Measurements from ENCODE around the gene PLSCR4. TPM values are rescaled to one million over a fixed set of nuclear protein-coding genes. Genes with fewer than 3 reads are reported as not detected.

The PLSCR4 gene
- total RNA-seq, 2 experiments from 2014 or later: not detected

DNA sequence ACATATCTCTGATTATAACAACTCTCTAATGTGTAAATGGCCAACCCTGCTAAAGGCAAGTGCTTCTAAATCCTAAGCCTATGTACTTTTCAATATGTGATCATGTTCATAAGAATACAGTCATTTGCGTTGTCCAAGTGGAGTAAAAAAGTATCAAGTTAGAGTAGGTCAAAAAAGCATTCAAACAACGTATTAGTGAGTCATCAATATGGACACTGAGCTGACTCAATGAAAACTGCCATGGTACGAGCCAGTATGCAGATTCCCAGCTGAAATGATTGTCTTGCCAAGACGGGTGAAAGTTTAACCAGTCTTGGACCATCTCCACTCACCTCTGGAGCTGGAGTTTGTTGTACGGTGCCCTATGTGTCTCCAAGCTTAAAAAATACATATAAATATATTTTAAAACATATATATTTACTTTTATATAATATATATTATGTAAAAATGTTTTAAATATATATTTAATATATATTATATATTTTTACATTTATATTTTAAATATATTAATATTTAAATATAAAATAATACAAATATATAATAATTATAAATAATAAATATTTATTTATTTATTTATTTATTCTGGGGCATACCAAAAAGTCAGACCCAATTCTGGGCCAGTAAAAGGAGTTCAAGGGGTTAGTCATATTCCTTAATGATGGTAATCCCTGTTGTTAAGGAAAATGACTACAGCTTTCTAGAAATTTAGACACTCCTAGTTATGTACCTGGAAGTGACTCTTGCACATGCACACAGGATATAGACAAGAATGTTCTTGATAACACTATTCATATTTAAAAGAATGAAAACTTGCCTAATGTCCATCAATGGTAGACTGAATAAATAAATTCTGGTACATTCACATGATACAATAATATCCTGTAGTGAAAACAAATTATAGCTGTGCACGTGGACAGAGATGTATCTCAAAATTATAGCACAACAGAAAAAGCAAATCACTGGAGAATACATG is 27.2 kb downstream of the PLSCR4 start:
- TF ChIP-seq, protein P1, sequence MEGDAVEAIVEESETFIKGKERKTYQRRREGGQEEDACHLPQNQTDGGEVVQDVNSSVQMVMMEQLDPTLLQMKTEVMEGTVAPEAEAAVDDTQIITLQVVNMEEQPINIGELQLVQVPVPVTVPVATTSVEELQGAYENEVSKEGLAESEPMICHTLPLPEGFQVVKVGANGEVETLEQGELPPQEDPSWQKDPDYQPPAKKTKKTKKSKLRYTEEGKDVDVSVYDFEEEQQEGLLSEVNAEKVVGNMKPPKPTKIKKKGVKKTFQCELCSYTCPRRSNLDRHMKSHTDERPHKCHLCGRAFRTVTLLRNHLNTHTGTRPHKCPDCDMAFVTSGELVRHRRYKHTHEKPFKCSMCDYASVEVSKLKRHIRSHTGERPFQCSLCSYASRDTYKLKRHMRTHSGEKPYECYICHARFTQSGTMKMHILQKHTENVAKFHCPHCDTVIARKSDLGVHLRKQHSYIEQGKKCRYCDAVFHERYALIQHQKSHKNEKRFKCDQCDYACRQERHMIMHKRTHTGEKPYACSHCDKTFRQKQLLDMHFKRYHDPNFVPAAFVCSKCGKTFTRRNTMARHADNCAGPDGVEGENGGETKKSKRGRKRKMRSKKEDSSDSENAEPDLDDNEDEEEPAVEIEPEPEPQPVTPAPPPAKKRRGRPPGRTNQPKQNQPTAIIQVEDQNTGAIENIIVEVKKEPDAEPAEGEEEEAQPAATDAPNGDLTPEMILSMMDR (IDR thresholded peaks at IDR 0.05): no peak
- Histone ChIP-seq H3K27me3 (ENCODE audit: control insufficient read depth in 1 of 2, insufficient read depth in 2 of 2, low read length in 2 of 2) (no peaks in the 10 kb centered on the region), H3K9me3 (ENCODE audit: control insufficient read depth in 1 of 2, insufficient read depth in 1 of 2, low read length in 2 of 2) (no peaks in the 10 kb centered on the region), H3K4me1 (ENCODE audit: insufficient read depth, low read length) (no peaks in the 10 kb centered on the region), H3K4me3 (ENCODE audit: low read length) (no peak overlapping the region), H3K36me3 (ENCODE audit: insufficient read depth, low read length) (no peaks in the 10 kb centered on the region), H3K27ac (ENCODE audit: low read depth in 1 of 2, low read length in 2 of 2) (no peak overlapping the region)
- ChIA-PET CTCF (no interaction called here), POLR2A (no interaction called here)
- intact Hi-C loops (cut with DNase I, micrococcal nuclease): no loop called here
- no peaks in the 10 kb centered on the region for H3K27me3 Mint-ChIP-seq
- H3K27ac Mint-ChIP-seq: no peak overlapping the region
- no peaks in the 10 kb centered on the region for H3K4me1 Mint-ChIP-seq (ENCODE audit: low read depth)
- no peak for DNase-seq
- no peaks in the 10 kb centered on the region for H3K9me3 Mint-ChIP-seq
- no peak overlapping the region for H3K4me3 Mint-ChIP-seq
- H3K36me3 Mint-ChIP-seq (ENCODE audit: low read depth): no peaks in the 10 kb centered on the region
- no peak for ATAC-seq (ENCODE audit: poor library complexity)

DNA sequence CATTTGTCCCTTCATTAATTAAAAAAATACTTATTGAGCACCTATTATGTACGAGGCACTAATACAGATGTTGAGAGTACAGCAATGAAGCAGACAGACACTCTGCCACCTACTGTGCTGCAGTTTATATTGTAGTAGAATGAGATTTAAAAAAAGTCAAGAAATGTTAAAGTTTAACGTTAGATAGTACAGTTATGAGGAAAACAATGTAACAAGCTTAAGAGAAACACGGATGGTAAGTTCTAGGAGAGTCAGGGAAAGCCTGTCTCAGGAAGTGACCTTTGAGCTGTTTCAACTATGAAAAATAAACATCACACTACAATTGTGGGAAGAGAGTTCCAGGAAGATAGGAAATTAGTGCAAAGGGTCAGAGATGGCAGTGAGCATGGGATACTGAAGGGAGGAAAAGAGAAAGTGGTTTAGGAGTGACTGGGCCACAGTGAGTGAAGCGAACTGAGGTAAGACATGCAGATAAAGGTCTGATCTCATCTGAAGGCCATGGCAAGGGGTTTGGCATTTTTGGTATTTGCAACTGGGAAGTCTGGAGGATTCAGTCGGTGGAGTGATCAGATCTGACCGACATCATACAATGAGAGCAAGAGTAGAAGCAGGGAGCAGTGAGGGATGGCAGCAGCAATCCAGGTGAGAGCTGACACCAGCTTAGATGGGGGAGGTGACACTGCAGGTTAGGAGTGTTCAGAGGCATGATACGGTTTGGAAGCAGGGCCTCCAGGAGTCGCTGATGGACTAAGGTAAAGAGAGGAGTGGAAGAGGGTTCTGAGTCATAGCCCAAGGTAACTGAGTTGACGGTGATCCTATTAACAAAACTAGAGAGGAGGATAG is 28.5 kb downstream of the PLSCR4 start:
- Histone ChIP-seq H3K4me1 (ENCODE audit: insufficient read depth, low read length) (no peaks in the 10 kb centered on the region), H3K9me3 (ENCODE audit: control insufficient read depth in 1 of 2, insufficient read depth in 1 of 2, low read length in 2 of 2) (no peaks in the 10 kb centered on the region), H3K36me3 (ENCODE audit: insufficient read depth, low read length) (no peaks in the 10 kb centered on the region), H3K4me3 (ENCODE audit: low read length) (no peak overlapping the region), H3K27ac (ENCODE audit: low read depth in 1 of 2, low read length in 2 of 2) (no peak overlapping the region), H3K27me3 (ENCODE audit: control insufficient read depth in 1 of 2, insufficient read depth in 2 of 2, low read length in 2 of 2) (no peaks in the 10 kb centered on the region)
- Mint-ChIP-seq H3K4me3 (no peak overlapping the region), H3K36me3 (ENCODE audit: low read depth) (no peaks in the 10 kb centered on the region), H3K9me3 (no peaks in the 10 kb centered on the region), H3K27me3 (no peaks in the 10 kb centered on the region), H3K27ac (no peak overlapping the region), H3K4me1 (ENCODE audit: low read depth) (no peaks in the 10 kb centered on the region)
- no peak for ATAC-seq (ENCODE audit: poor library complexity)
- TF ChIP-seq, protein P1 (IDR thresholded peaks at IDR 0.05): no peak
- CTCF ChIA-PET: no interaction called here
- POLR2A ChIA-PET: no interaction called here
- no peak for DNase-seq
- intact Hi-C loops (cut with DNase I, micrococcal nuclease): no loop called here

DNA sequence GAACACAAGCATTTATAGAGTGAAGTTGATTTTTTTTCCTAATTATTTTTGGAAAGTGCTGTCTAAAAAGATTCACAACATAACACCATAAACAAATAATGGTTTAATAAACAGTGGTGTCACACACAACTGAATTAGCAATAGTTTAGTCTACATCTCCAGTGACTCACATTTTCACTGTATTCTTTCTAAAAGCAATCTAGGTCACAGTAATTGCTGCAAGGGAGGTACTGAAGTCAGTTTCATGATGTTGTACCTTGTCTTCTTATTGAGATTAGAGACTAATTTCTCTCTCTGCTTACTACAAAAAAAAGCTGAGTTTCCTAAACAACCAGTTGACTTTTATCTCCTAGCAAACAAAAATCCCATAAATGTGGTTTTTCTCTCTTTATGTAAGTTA is 29.6 kb downstream of the PLSCR4 start:
- no peaks in the 10 kb centered on the region for H3K27me3 Mint-ChIP-seq
- no peak for DNase-seq
- Histone ChIP-seq H3K27ac (ENCODE audit: low read depth in 1 of 2, low read length in 2 of 2) (no peak overlapping the region), H3K36me3 (ENCODE audit: insufficient read depth, low read length) (no peaks in the 10 kb centered on the region), H3K9me3 (ENCODE audit: control insufficient read depth in 1 of 2, insufficient read depth in 1 of 2, low read length in 2 of 2) (no peaks in the 10 kb centered on the region), H3K4me1 (ENCODE audit: insufficient read depth, low read length) (no peaks in the 10 kb centered on the region), H3K27me3 (ENCODE audit: control insufficient read depth in 1 of 2, insufficient read depth in 2 of 2, low read length in 2 of 2) (no peaks in the 10 kb centered on the region), H3K4me3 (ENCODE audit: low read length) (no peak overlapping the region)
- no peaks in the 10 kb centered on the region for H3K9me3 Mint-ChIP-seq
- CTCF ChIA-PET: interaction anchor here (1.5 kb wide), 1 partner anchor 356 kb away, joined by 4 read pairs; no protein-coding TSS in a partner anchor
- no peak overlapping the region for H3K4me3 Mint-ChIP-seq
- no peak for ATAC-seq (ENCODE audit: poor library complexity)
- TF ChIP-seq, protein P1 (IDR thresholded peaks at IDR 0.05): no peak
- POLR2A ChIA-PET: no interaction called here
- no peaks in the 10 kb centered on the region for H3K36me3 Mint-ChIP-seq (ENCODE audit: low read depth)
- no peak overlapping the region for H3K27ac Mint-ChIP-seq
- intact Hi-C loops (cut with DNase I, micrococcal nuclease): no loop called here
- H3K4me1 Mint-ChIP-seq (ENCODE audit: low read depth): no peaks in the 10 kb centered on the region

Measured in CD4-positive, alpha-beta T cell (primary cell).